ENCODE measurements around the gene IGF2BP2.

DNA sequence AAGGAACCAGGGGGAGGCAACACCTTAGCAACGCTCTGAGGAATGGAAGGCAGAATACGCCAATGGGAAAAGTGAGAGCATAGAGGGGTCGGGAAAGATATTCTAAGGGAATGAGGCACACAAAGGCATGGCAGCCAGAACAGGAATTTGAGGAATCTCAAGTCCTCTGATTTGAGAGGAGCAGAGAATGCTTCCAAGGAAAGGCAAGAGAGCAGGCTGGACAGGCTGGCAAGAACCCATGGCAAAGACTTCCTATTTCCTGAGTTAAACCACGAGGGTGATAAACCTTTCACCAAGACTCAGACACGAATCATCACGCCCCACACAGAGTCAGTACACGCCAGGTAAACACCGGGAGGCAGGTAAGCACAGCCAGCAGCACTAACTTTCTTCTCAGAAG lies 109.8 kb downstream of the IGF2BP2 start:
- TF ChIP-seq CTCF (IDR thresholded peaks at IDR 0.05): no peak
- TF ChIP-seq POLR2A (IDR thresholded peaks at IDR 0.05): no peak
